Measurements from ENCODE around the gene ZP3.
"Not testable (repeated sequence)": the region's sequence is repeated elsewhere in the genome, so short reads cannot be mapped to it uniquely, and the experiment has no call there.

The ZP3 gene

GRCh38 chr7:76443846-76444245 lies 19.1 kb downstream of the ZP3 start:
- peak; percentile 60 for DNase-seq

- peak; percentile 80 for DNase-seq
Observed at GRCh38 chr7:76445577-76446008, 20.8 kb downstream of the ZP3 start.

GRCh38 chr7:76457017-76457416 lies 32.3 kb downstream of the ZP3 start:
- not testable (repeated sequence) for DNase-seq

DNA sequence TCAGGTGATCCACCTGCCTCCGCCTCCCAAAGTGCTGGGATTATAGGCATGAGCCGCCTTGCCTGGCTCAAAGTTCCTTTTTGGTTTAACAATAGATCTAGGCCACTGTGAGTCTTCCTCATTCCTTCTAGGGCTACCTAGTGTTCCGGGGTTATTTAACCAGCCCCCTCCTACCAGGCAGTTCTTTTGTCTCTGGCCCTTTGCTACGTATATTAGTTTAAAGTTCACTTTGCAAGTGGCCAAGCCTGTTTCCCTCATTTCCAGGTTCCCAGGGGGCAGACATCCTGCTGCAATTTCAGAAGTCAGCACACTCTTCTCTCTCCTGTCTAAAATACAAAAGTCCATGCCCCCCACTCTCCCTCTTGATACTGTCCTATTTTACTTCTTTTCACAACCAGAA lies 33.8 kb downstream of the ZP3 start:
- DNase-seq: not testable (repeated sequence)

DNA sequence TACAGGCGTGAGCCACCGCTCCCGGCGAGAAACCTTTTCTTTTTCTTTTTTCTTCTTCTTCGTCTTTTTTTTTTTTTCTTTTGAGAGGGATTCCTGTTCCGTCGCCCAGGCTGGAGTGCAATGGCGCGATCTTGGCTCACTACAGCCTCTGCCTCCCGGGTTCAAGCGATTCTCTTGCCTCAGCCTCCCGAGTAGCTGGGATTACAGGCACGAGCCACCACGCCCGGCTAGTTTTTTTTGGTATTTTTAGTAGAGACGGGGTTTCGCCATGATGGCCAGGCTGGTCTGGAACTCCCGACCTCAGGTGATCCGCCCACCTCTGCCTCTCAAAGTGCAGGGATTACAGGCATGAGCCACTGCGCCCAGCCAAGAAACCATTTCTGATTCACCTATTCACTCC lies 36.0 kb downstream of the ZP3 start:
- DNase-seq: not testable (repeated sequence)

- not testable (repeated sequence) for DNase-seq
Observed at GRCh38 chr7:76461464-76462101, 36.8 kb downstream of the ZP3 start, which contains the start of gene DTX2. DTX2 (plus strand) TSS chr7:76461709; CDS start chr7:76480510, 18,801 bp downstream.

DNA sequence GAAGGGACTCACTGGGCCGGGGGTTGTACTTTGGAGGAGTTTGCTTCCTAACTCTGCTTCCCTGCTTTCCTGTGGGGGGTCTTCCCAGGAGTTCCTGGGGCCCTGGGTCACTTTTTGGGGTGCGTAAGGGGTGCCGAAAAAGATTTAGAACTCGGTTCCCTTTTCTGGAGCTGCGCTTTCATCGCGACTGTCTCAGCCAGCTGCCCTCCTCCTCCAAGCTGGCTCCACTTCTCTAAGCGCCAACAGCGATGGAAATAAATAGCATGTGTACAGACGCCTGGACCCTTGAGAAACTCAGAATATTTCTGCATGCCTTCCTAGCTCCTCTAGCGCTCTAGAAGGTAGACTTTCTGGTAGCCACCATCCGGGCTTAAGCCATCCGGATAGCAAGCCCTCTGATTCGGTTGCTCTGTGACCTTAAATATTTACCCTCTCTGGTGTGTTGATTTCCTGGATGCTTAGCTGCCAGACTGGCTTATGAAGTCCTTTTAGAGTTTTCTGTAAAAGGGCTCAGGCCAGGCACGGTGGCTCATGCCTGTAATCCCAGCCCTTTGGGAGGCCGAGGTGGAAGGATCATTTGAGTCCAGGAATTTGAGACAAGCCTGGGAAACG lies 37.6 kb downstream of the ZP3 start:
- not testable (repeated sequence) for DNase-seq

- DNase-seq: not testable (repeated sequence)
Observed at GRCh38 chr7:76464959-76465358, 40.2 kb downstream of the ZP3 start.

GRCh38 chr7:76465950-76466349 lies 41.2 kb downstream of the ZP3 start:
- not testable (repeated sequence) for DNase-seq

DNA sequence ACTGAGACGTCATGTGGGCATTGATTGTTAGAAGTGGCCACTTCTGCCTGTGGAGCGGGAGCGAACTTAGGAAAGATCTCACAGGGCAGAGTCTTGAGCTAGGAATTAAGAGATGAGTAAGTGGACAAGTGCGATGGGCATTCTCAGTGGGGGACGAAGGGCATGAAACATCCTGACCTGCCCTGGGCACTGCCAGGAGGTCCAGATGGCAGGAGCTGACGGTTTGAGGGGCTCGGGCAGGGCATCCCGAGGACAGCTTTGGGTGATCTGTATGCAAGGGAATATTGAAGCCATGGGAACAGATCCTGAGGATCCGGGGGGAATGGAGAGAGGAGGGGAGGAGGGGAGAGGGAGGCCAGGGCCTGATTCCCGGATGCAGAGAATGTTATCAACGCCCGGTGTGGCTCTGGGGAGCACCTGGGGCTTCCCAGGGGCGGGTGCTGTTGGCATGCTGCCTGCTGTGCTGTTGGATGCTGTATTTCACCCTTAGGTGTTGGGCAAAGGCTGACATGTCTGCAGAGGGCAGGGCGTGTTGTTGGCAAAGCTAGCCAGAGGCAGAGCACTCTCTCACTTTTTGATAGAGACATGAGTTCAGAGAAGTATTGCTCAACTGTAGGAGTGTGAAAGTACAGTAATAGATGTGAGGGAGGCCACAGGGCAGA lies 43.1 kb downstream of the ZP3 start:
- not testable (repeated sequence) for DNase-seq

GRCh38 chr7:76471556-76472221 lies 46.9 kb downstream of the ZP3 start:
- not testable (repeated sequence) for DNase-seq

- not testable (repeated sequence) for DNase-seq
Observed at GRCh38 chr7:76473097-76473496, 48.3 kb downstream of the ZP3 start.

GRCh38 chr7:76476280-76476679 lies 51.5 kb downstream of the ZP3 start:
- not testable (repeated sequence) for DNase-seq

DNA sequence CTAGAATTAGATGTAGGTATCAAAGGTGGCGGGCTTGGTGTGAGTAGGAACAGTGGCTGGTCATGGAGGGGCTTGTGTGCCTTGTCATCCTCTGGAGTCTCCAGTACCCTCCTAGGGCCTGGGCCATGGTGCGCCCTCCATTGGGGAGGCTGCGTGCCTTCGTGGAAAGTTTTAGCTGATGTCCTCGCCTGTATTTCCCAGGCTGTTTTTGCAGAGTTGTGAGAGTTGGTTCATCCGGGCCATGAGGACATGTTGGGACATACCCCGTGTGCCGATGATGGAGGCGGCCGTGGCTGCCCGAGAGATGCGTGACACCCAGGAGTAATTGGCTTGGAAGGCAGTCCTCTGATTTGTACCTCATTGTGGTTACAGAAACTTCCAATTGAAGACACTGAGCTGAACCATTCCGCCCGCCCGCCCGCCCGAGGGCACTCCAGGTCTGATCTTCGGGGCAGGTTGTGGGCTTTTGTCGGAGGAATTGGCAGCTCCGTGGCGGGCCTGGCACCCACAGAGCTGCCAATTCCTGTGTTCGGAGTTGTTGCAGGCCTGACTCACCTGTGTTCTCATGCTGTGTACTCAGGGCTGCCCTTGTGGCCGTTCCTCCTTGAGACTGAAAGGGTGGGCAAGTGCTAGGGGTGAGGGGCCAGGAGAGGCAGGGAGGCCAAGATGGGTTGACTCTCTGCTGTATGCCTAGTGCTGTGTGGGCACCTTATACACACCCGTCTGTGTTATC lies 52.2 kb downstream of the ZP3 start:
- not testable (repeated sequence) for DNase-seq

- not testable (repeated sequence) for DNase-seq
Observed at GRCh38 chr7:76479628-76480027, 54.9 kb downstream of the ZP3 start.

DNA sequence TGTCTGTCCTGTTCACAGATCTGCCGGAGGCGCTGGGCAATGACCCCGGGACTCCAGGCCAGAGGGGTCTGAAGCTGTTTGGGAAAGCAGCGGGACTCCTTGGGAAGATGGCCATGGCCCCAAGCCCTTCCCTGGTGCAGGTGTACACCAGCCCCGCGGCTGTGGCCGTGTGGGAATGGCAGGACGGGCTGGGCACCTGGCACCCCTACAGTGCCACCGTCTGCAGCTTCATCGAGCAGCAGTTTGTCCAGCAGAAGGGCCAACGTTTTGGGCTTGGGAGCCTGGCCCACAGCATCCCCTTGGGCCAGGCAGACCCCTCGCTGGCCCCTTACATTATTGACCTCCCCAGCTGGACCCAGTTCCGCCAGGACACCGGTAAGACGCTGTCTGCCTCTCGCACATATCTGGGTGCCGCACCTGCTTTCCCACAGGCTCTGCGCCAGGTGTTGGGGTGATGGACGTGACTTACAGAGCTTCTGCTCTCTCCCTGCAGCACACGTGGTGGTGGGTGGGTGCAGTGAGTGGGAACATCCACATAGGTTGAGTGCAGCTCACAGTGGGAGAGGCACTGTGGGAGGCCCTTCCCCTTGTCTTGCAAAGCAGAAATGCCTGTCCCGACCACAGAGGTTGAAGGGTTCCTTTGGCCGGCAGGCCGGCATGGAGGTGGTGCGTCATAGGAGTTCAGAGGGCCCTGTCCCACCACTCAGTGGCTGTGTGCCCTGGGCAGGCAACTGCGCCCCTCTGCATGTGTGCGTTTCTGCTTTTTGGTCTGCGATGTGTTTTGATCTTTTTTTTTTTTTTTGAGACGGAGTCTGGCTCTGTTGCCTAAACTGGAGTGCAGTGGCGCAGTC lies 55.9 kb downstream of the ZP3 start:
- not testable (repeated sequence) for DNase-seq

DNA sequence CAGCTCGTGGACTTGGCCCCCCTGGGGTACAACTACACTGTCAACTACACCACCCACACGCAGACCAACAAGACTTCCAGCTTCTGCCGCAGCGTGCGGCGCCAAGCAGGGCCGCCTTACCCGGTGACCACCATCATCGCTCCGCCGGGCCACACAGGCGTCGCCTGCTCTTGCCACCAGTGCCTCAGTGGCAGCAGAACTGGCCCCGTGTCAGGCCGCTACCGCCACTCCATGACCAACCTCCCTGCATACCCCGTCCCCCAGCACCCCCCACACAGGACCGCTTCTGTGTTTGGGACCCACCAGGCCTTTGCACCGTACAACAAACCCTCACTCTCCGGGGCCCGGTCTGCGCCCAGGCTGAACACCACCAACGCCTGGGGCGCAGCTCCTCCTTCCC lies 57.9 kb downstream of the ZP3 start:
- not testable (repeated sequence) for DNase-seq

DNA sequence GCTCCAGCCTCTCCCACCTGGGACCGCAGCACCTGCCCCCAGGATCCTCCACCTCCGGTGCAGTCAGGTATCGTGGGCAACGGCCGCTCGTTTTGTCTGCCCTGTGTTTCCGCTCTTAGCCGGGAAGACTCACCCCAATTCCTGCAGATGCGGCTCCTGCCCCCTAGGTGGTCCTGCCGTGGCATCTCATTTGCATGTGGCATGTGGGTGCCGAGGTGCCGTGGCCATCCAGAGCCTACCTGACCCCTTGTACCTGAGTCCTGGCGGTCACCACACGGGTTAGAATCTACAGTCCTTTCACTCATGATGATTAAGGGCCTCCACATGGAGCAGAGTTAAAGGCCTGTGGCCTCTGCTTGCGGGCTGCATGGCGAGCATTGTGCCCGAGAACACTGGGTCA lies 58.3 kb downstream of the ZP3 start:
- not testable (repeated sequence) for DNase-seq

GRCh38 chr7:76484456-76484855 lies 59.7 kb downstream of the ZP3 start:
- not testable (repeated sequence) for DNase-seq

- not testable (repeated sequence) for DNase-seq
Observed at GRCh38 chr7:76485822-76486610, 61.3 kb downstream of the ZP3 start.

DNA sequence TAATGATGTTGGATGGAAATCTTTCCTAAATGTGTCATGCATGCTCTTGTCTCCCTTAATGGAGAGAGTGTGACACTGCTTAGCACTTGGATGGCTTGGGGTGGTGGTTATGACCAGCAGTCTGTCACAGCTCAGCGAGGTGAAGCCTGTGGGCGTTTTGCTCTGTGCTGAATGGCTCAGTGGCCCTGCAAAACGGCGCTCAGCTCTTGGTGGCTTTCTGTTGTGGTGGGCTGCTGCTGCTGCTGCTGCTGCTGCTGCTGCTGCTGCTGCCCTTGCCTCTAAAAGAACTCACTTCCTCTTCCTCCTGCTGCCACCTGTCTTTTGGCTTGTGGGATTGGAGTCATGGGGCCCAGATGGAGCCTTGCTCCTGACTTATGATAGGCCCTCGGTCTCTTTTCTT lies 61.9 kb downstream of the ZP3 start:
- DNase-seq: not testable (repeated sequence)

Data from RPMI8226 (cell line).